HG03432 (cell line): Measurements from ENCODE around the gene ASB11.
A peak's percentile ranks its signal among the peaks of the same experiment; 100 is the strongest.
"Not testable (repeated sequence)": the region's sequence is repeated elsewhere in the genome, so short reads cannot be mapped to it uniquely, and the experiment has no call there.

Source experiments
- ATAC-seq: cut with Tn5 transposase; IDR thresholded peaks from one replicate; pipeline ENCODE4 v1.9.1; 2021; ENCODE audit warnings: mild to moderate bottlenecking, moderate library complexity; ENCODE audit not compliant: unreplicated experiment

The ASB11 gene

DNA sequence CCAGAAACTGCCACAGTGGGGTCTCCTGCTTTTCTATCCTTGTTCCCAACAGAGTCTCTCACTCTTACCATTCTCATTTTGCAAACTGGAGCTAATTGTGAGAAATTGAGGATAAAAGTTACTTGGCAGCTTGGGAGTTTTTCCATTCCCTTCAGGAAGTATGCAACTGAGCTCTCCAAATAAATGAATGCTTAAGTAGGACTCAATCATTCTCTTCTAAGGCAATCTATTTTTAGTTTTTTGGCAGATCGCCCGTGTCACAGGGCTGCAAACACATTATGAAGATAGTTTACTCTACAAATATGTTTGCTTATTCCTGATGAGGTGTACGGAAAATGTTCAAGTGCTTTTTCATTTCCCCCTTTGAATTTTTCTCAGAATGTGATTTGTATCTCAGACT, 5.3 kb downstream of the ASB11 start:
- ATAC-seq = no peak

DNA sequence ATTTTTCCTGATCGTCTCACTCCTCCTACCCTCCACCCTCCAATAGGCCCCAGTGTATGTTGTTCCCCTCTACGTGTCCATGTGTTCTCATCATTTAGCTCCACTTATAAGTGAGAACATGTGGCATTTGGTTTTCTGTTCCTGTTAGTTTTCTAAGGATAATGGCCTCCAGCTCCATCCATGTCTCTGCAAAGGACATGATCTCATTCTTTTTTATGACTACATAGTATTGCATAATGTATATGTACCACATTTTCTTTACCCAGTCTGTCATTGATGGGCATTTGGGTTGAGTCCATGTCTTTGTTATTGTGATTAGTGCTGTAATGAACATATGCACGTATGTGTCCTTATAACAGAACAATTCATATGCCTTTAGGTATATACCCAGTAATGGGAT, 9.5 kb downstream of the ASB11 start:
- ATAC-seq = not testable (repeated sequence)

DNA sequence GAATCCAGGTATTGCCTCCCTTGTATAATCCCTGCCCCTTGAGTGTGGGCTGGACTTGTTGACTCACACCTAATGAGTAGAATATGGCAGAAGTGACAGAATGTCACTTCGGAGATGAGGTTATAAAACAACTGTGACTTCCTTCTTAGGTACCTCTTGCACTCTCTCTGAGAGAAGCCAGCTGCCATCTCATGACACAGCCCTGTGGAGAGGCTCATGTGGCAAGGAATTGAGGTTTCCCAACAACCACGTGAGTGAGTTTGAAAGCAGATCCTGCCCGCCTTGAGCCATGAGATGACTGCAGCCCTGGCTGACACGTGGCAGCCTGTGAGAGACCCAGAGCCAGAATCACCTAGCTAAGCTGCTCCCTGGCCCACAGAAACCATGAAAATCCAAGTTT, 13.5 kb downstream of the ASB11 start:
- peak; percentile 85 for ATAC-seq

DNA sequence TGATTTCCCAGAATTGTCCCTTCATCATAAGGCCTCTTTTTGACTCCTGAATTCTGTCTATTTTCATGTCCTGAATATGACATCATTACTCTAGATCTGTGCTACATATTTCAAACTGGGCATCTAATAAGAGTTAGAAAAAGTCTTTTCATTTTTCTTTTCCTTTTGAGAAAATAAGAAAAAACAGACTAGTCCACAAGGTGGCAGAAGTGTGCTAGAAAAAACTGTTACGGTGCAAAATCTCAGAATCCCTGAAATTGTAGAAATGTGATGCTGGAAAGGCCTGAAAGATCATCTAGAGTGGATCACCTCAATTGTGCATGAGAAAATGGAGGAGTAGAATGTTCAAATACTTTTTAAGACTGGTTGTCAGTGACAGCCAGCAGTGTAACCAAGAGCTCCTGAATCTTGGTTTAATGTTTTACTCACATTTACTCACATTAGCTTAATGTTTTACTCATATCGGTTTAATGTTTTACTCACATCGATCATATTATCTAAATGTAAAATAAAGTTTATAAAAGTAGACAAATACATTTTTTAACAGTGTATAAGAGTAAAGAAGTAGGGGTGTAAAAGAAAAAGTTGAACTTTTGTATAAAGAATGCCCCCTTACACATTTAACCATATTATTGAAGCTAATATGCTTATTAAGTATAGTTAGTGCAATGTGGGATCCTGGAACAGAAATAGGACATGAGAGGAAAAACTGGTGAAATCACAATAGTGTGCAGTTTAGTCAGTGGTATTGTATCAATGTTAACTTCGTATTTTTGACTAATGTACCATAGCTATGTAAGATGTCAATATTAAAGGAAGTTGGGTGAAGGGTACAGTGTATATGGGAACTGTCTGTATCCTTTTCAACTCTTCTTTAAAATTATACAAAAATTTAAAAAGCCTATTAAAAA, 15.2 kb downstream of the ASB11 start:
- no peak for ATAC-seq

DNA sequence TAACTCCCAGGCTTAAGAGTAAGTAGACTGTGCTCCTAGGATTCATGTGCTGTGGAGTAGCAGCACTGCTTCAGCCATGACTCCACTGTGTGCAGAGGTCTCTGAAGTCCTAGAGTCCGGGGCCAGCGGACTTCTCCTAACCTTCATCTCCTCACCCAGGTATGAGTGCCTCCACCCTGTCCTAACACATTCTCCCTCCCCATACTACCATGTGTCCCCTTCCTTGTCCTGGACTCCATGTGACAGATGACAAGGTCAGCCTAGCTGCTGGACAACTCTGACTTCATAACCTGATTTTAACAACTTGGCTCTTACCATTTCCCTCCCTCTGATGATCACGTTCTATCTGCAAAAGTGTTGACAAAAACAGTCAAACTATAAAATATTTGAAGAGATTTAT, 16.7 kb downstream of the ASB11 start:
- no peak for ATAC-seq

DNA sequence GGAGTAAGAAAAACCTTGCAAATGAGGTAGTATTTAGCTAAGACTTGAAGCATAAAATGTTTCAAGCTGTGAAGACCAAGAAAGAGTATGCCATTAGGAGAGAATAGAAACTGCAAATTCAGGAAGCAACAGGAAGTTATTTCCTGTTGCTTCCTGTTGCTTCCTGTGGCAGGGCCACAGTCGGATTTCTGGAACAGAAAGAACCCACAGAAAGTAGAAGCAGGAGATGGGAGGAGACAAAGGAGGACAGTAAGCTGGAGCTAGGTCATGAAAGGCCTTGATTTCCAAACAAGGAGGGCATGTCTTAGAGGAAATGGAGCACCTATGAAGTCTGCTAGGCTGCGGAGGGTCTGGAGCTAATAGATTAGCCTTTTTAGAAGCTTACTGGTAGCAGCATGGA, 17.2 kb downstream of the ASB11 start:
- no peak for ATAC-seq

DNA sequence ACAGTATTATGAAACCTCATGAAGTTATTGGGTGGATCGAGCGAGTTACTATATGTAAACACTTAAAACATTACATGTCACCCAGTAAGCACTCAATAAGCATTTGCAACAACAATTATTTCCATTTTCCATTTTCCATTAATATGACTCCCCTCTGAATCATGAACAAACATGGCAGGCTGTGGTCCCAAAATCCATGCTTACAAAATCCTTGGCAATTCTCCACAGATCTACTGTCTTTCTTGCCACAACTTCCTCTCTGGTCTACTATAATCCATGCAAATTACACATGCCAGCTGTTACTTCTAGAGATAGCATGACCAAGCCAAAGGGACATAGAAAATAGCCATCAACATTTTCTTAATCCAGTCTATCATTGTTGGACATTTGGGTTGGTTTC, 22.0 kb downstream of the ASB11 start:
- ATAC-seq = no peak

DNA sequence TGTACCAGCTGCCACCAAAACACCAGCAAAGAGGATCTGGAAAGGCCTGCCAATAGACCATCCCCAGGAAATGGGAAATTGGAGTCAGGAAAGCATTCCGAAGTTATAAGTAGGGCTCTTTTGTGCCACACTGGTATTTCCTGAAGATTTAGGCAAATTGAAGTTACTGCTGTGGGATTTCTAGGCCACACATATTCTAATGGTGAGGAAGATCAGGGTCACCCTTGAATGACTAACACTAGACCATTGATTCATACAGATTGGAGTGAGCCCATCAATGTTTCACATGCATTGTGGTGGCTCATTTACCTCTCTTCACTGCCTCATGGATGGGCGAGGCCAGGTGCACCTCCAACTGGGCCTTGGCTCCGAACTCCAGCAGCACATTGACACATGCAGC, 22.6 kb downstream of the ASB11 start:
- ATAC-seq = no peak

DNA sequence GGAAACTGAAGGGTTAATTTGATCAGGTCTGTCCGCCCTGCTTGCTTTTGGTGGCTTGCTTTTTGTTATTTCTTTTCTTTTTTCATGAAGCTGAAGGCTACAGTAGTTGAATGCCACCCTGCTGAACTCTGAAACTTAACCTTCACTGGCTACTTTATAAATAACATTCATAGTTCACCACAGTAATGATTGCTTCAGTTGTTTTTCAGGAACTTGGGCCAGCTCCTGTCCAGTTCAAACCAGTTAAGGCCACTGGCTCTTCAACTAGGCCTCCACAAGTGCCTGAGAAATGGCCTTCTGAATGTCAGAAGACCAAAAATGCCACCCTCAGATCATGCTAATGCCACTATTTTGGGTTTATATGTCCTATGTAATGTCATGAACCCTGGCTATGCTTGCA, 37.8 kb downstream of the ASB11 start:
- ATAC-seq = no peak

DNA sequence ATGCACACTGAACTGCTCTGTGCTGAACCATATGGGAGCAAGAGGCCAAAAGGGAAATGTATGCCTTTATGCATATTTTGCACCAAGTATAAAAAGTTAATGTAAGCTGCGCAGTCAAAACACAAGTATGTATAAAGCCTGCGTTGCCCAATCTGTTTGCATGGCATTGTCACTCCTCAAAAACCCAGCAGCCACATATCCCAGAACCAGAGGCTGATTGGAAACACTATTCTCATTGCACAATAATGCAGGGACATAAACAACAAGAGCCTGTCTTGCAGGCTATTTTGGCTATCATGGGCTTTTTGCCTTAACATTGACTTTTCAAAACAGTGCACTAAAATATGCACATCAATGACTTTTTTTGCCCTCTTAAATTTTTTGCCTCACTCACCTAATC, 40.5 kb downstream of the ASB11 start:
- no peak for ATAC-seq

DNA sequence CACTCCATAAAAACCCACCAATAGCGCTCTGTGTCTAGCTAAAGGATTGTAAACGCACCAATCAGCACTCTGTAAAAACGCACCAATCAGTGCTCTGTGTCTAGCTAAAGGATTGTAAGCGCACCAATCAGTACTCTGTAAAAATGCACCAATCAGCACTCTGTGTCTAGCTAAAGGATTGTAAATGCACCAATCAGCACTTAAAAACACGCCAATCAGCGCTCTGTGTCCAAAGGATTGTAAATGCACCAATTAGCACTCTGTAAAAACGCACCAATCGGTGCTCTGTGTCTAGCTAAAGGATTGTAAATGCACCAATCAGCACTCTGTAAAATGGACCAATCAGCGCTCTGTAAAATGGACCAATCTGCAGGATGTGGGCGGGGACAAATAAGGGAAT, 42.2 kb downstream of the ASB11 start:
- ATAC-seq = not testable (repeated sequence)

DNA sequence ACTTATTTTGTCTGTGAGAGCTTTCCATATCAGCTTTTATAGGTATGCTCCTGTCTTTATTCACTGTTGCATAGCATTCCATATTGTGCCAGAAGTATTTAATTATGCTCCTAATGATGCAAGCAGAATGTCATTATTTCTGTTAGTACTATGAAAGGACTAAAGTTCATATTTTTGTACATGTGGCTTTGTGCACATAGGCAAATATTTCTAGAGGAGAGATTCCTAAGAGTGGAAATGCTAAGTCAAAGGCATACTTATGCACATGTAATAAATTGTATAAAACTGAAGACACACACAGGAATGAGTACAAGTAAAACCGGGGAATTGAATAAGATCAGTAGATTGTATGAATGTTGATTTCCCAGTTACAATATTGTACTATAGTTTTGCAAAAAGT, 43.7 kb downstream of the ASB11 start:
- ATAC-seq = no peak

DNA sequence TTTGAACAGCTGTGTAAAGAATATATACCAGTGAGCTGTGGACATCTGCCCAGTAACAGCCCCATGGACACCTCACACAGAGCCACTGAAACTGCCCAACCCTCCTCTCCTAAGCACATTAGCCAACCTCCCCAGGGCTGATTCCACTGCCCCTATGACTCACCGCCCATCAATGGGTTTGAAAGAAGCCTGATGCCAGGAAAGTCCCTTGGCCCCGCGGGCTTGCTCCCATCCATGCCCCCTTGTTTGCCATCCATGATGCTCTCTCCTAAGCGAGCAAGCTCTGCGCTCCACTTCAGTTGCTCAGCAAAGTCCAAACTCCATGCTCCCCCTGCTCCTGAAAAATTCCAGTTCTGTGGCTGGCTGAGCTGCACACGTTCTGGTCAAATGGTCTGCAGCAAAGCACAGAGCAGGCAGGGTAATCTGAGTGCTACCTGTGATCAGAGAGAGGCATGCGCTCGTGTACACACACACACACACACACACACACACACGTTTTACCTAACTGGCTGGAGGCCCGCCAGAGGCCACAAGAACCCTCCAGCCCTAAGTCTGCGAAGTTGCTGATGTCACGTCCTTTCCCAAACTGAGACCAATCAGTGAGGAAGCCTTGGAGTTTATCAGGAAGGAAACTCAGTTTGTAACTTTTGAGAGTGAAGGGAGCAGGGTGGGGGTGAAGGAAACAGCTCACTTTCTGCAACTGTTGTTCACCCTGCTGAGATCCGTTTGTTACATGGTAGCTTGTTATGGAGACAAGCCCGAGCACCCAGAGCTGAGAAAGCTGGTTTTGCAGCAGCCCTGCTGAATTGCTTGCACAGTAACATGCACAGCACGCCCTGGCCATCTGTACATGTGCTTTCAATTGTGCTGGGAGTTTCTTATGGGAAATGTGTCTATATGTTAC, 45.6 kb downstream of the ASB11 start, which contains the start of gene ASB9:
TSS of gene ASB9 (minus strand) at position 466 of the 904 bp plus-strand sequence. CDS start at position 257, 209 bp downstream.
- ATAC-seq = peak; percentile 80

DNA sequence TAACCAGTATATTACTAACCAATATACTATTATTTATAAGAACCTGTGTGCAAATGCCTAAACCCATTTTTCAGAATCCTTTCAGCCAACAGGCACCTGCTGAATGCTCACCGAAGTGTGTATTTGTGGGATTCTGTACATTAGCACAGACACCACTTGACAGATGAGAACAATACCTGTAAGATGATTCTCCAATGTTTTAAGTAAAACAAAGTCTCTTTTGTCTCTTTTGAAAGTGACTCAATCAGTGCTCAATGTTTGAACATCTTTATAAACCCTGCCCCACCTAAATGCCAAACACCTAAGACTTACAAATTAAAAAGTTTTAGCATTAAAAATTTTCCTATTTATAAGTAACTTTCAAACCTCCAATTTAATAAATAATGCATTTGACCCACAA, 46.3 kb downstream of the ASB11 start:
- no peak for ATAC-seq

DNA sequence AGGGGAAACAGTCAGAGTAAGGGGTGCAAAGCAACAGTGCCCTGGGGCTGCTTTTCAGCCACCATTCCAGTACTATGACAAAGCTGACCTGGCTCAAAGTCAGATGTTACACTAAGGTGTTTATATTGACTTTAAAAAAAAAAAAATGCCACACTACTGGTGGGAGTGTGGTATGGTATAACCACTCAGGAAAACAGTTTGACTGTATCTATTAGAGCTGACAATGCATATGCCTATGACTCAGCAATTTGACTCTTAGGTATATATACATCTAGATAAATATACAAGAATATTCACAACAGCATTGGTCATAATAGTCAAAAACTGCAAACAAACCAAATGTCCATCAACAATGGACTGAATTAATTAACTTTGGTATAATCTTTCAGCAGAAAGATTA, 60.6 kb downstream of the ASB11 start:
- ATAC-seq = no peak

DNA sequence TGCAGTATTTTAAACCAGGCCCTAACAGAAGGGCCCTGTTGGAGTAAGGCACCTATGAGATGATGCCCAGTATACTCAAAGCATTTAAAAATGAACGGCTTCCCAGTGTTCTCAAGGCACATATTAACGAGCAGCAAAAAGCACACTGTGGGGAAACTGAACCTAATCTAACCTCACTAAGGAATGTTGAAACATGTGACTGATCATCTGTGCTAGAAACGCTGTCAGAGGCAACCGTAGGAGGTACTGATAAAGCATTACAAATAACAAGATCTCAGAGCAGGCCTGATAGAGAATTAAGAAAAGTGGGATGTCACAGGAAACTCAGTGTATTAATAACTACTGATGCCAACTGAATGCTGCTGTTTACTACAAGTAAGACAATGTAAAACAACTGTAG, 69.5 kb downstream of the ASB11 start:
- ATAC-seq = no peak

DNA sequence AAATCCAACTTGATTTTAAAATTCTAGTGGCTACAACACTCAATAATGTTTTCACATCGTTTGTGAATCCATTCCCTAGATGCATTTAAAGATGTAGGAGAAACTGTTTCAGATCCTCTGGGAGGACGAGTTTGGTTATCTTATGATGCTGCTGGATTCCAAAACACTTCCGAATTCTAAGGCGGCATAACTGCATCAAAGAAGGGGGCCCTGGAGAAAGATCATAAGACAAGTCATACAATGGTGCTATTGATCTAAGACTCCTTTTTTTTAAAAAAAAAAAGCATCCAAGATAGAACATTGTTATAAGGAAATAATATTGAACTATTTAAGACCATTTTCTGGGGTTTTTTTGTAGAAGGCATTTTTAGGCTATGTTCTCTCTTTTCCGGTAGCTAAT, 71.0 kb downstream of the ASB11 start:
- ATAC-seq = no peak

DNA sequence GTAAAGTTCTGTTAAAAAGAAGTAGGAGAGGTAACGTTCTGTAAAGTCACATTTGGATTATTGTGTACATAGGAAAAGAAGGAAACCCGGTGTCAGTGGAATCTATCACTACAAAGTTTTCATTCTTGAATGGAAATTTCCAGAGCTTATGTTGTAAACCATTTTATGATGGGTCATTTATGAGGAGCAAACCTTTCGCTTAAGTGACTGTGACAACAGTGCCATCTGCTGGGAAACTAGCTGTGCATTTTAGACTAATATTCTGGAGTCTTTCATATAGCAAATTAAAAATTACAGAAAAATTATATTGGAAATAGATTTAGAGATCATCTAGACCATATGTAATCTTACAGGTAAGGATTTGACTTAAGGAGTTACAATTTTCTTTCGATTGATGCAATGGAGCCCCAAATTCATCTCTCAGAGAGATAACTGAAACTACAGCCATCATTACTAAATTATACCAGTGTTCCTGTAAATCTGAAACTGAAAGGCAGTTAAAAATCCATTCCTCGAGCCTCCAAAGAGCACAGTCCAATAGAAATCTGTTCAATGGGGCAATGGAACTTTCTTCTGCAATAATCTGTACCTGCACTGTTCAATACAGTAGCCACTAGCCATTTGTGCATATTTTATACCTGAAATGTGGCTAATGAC, 72.4 kb downstream of the ASB11 start:
- no peak for ATAC-seq

DNA sequence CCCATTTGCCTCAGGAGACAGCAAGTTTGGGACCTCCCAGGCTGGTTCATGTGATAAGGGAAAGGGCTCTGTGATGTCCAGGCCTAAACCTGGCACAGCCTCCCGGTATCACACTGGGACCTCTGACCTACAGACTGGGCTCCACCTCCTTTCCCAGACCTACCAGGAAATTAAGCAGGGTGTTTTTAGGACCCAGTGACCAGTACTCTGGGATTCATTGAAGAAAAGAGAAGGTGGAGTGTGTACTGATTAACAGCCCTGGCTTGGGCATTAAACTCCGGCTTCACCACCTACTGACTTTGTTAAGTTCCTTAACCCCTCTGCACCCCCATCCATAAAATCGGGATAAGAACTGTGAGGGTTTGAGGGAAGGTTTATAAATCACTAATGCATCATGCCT, 74.1 kb downstream of the ASB11 start:
- no peak for ATAC-seq

DNA sequence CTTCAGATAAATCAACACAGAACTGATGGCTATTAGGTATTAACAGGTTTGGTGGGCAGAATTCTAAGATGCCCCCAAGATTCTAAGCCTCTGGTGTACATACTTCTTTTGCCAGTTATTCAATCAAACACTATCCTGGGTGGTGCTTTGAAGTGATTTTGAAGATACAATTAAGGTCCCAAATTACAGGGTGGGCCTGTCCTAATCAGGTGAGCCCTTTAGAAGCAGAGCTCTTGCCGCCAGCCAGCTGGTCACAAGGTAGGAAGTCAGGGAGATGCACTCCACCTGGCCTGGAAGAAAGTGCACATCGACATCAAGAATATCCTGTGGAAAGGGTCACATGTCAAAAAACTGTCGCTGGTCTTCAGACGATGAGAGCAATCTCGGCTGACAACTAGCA, 75.0 kb downstream of the ASB11 start:
- ATAC-seq = no peak

DNA sequence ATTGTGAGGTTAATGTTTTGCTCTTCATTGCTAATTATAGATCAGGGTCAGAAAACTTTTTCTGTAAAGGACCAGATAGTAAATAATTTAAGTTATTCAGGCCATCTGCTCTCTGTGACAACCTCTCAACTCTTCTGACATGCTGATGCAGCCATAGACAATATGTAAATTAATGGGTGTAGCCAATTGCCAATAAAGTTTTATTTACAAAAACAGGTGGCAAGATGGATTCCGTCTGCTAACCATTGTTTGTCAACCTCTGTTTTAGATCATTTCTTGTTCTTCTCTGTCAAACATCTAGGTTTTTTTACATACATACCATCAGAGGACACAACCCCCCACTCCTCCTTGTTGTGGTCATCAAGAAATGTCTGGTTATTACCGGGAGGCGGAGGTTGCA, 79.3 kb downstream of the ASB11 start:
- ATAC-seq = no peak
